Measurements from ENCODE around the gene SLC25A36. TPM values are rescaled to one million over a fixed set of nuclear protein-coding genes. Genes with fewer than 3 reads are reported as not detected.
A peak's percentile ranks its signal among the peaks of the same experiment; 100 is the strongest.

The SLC25A36 gene
- total RNA-seq, 4 donors from 2014 or later, result 42.1 to 73.8 (median 62.3) TPM

DNA sequence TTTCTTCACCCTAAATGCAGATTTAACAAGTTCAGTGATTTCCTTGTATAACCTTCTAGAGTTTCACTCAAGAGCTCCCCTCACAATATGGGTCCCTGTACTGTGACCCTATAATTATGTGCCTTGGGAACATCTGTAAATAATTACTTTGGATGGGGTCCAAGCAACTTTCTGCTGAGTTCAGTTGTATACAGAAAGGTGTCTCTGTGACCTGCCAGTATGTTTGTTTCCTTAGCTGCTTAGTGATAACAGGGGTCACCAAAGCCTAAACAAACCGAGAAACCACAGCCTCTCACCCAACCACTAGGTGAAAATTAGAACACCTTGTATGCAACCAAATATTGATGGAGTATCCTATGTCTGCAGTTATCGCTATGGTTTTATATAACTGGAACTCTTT, 29.8 kb upstream of the SLC25A36 start:
- no peak for ATAC-seq
- Histone ChIP-seq H3K36me3 (no peaks in the 10 kb centered on the region), H3K27ac (no peak overlapping the region), H3K27me3 (no peaks in the 10 kb centered on the region), H3K9me3 (no peaks in the 10 kb centered on the region), H3K4me3 (no peak overlapping the region), H3K4me1 (no peaks in the 10 kb centered on the region)
- WGBS, 2 donors (ENCODE audit: low coverage in 1 of 2), result 39 to 45% methylated on average over 2 of the region's 2 CpGs
- no peak for TF ChIP-seq CTCF (IDR thresholded peaks at IDR 0.05)
- TF ChIP-seq POLR2A (IDR thresholded peaks at IDR 0.05), result no peak

DNA sequence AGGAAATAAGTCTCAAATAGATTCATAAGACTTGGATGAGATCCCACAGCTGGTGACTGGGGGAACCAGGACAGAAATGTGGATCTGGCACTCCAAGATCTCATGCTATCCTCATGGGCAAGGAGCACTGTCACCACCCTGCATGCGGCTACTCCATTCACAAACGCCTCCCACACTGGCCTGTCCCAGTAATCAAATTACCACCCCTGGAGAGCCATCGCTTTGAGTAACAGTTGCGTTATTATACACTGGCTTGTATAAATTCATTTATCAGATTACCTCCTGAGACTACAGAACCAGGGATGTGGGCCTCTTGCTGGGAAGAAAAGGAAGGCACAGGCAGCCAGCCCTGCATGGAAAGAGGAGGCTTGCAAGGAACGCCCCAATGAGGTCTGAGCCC, 27.9 kb upstream of the SLC25A36 start:
- WGBS, 2 donors (ENCODE audit: low coverage in 1 of 2), result 93% methylated on average over 4 of the region's 5 CpGs; no CpG with 5 or more reads in 1 of the 2 donors
- Histone ChIP-seq H3K36me3 (no peaks in the 10 kb centered on the region), H3K4me3 (no peak overlapping the region), H3K27me3 (peaks cover 6% of the 10 kb centered on the region), H3K27ac (no peak overlapping the region), H3K9me3 (no peaks in the 10 kb centered on the region), H3K4me1 (no peaks in the 10 kb centered on the region)
- no peak for ATAC-seq
- no peak for TF ChIP-seq POLR2AphosphoS5 (IDR thresholded peaks at IDR 0.05)
- TF ChIP-seq CTCF (IDR thresholded peaks at IDR 0.05), result no peak
- no peak for TF ChIP-seq EP300 (IDR thresholded peaks at IDR 0.05)
- no peak for TF ChIP-seq POLR2A (IDR thresholded peaks at IDR 0.05)

DNA sequence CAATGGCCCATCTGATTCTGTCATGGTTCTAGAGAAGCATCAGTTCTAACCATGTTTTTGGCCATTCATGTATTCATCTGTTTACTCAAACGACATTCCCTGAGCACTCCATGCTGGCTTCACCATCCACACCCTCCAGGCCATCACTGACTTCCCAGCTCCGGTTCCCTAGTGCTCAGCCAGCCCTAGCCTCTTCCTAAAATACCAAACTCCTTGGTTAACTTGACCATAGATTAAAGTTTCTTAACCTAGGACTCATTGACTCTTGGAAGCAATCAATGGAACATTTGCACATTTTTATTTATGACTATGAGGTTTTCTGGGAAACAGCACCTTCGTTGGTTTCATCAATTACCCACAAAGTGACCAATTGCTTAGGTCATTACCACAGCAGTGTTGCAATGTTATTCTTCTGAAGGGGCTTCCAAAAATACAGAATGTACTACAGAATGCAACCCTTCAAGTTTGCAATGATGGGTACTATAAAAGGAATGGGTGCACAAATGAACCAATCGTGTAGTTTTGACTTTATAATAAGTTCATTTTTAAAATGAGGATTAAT, 27.2 kb upstream of the SLC25A36 start:
- Histone ChIP-seq H3K27me3 (peaks cover 9% of the 10 kb centered on the region), H3K4me3 (no peak overlapping the region), H3K4me1 (no peaks in the 10 kb centered on the region), H3K9me3 (no peaks in the 10 kb centered on the region), H3K36me3 (no peaks in the 10 kb centered on the region), H3K27ac (no peak overlapping the region)
- no peak for ATAC-seq
- 63 to 67% methylated on average over 2 to 4 of the region's 4 CpGs for WGBS, 2 donors (ENCODE audit: low coverage in 1 of 2)
- no peak for TF ChIP-seq POLR2A (IDR thresholded peaks at IDR 0.05)
- TF ChIP-seq EP300 (IDR thresholded peaks at IDR 0.05), result no peak
- peak; percentile 90 for TF ChIP-seq POLR2AphosphoS5 (IDR thresholded peaks at IDR 0.05)

- no peaks in the 10 kb centered on the region for H3K9me3 ChIP-seq
- H3K4me1 ChIP-seq, result no peaks in the 10 kb centered on the region
- H3K27me3 ChIP-seq, result peaks cover 9% of the 10 kb centered on the region
- H3K36me3 ChIP-seq, result no peaks in the 10 kb centered on the region
- H3K27ac ChIP-seq, result no peak overlapping the region
- no peak for TF ChIP-seq POLR2A (IDR thresholded peaks at IDR 0.05)
- no peak for TF ChIP-seq CTCF (IDR thresholded peaks at IDR 0.05)
- TF ChIP-seq POLR2AphosphoS5 (IDR thresholded peaks at IDR 0.05), result no peak
- no peak for TF ChIP-seq EP300 (IDR thresholded peaks at IDR 0.05)
- ATAC-seq, result no peak
- H3K4me3 ChIP-seq, result no peak overlapping the region
Observed at GRCh38 chr3:140916603-140917002, 25.0 kb upstream of the SLC25A36 start.

DNA sequence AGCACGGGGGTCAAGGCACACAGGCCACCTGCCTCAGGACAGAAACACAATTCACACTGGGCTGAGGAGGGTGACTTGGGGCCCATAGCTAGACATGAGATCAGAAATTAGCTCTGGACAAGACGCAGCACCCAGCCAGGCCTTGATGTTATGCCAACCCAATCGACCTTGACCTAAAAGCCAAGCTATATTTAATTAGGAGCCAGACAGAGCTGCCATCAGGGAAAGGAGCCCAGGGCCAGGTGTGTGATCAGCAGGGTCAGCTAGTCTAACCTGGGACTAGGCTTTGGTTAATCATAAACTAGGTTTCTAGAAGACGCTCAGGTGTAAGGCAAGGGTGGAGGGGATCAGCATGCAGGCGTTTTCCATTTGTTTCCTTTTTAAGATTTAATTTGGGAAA, 23.9 kb upstream of the SLC25A36 start:
- ATAC-seq, result no peak
- Histone ChIP-seq H3K36me3 (no peaks in the 10 kb centered on the region), H3K27me3 (peaks cover 9% of the 10 kb centered on the region), H3K9me3 (no peaks in the 10 kb centered on the region), H3K27ac (no peak overlapping the region), H3K4me3 (no peak overlapping the region), H3K4me1 (no peaks in the 10 kb centered on the region)
- 77 to 79% methylated on average over 4 to 5 of the region's 5 CpGs for WGBS, 2 donors (ENCODE audit: low coverage in 1 of 2)
- TF ChIP-seq EP300 (IDR thresholded peaks at IDR 0.05) (no peak), CTCF (IDR thresholded peaks at IDR 0.05) (no peak), POLR2A (IDR thresholded peaks at IDR 0.05) (no peak), POLR2AphosphoS5 (IDR thresholded peaks at IDR 0.05) (no peak)
